ENCODE measurements around the gene GNB1. TPM values are rescaled to one million over a fixed set of nuclear protein-coding genes. Genes with fewer than 3 reads are reported as not detected.

The GNB1 gene
- total and polyA plus RNA-seq, 9 of the 15 experiments (the other 6 are each of a cell fraction or from before 2014, with no cell fraction given), result 34.3 to 388 (median 114) TPM

DNA sequence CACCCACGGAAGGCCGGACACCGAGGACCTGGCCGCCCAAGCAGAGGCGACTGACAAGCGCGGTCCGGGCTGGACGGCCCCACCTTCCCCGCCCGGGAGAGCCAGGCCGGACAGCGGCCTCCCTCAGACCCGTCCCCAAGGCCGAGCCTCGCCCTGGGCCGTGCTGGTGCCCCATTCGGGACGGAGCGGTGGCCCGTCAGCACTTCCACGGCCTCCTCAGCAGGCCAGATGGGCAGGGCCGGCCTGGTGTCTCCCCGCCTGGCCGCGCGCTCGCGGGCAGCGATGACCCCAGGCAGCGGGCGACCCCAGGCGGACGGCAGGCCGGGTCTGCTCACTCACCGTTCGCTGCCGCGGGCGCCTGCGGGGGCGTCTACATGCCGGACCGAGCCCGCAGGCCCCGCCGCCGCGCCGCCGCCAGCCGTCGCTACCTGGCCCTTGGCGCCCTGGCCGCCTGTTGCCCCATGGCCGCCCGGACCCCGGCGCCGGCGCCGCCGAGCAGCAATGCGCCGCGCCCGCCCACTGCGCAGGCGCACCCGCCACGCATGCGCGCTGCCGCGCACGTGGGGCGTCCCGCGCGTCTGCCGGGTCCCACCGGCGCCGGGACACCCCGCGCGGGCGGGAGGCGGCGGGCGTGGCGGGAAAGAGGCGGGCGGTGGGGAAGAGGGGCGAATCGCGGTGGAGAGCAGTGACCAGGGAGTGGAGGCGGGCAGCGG, 112.8 kb downstream of the GNB1 start, which contains the start of gene NADK (continued):
- TF ChIP-seq ZBTB40 (IDR thresholded peaks at IDR 0.05) (peak; percentile 12; the same call in 1 of the 2 replicates), ZBTB40 (CRISPR knock-in tag; IDR thresholded peaks at IDR 0.05) (no peak), ZNF133 (CRISPR knock-in tag; IDR thresholded peaks at IDR 0.05) (no peak), ARNT (IDR thresholded peaks at IDR 0.05) (no peak), NR3C1 (CRISPR knock-in tag; IDR thresholded peaks at IDR 0.05) (peak; percentile 64), FOXK1 (CRISPR knock-in tag; IDR thresholded peaks at IDR 0.05; ENCODE audit: borderline replicate concordance) (no peak), FOSL1 (tag; conservative IDR thresholded peaks at IDR 0.05) (peak; percentile 40; the same call in 1 of the 2 replicates), RB1 (IDR thresholded peaks at IDR 0.05; ENCODE audit: low read depth) (peak; percentile 92), SOX6 (IDR thresholded peaks at IDR 0.05) (0 out of 2 replicates have a peak, but pooled peaks have one; percentile 21), NCOR1 (IDR thresholded peaks at IDR 0.05) (no peak), AFF4 (CRISPR knock-in tag; IDR thresholded peaks at IDR 0.05) (no peak), GTF2E2 (tag; IDR thresholded peaks at IDR 0.05) (no peak), KAT8 (IDR thresholded peaks at IDR 0.05; ENCODE audit: low read depth) (no peak)
- TF ChIP-seq, protein P1, sequence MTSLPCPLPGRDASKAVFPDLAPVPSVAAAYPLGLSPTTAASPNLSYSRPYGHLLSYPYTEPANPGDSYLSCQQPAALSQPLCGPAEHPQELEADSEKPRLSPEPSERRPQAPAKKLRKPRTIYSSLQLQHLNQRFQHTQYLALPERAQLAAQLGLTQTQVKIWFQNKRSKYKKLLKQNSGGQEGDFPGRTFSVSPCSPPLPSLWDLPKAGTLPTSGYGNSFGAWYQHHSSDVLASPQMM (CRISPR knock-in tag; IDR thresholded peaks at IDR 0.05), result no peak
